GM10266 (cell line): ENCODE measurements around the gene SMYD2.

Experiments
- DNase-seq: peaks from one replicate; pipeline ENCODE4 v3.0.0; 2012; ENCODE audit errors: extremely low spot score
- CTCF ChIP-seq: IDR thresholded peaks from 2 replicates; pipeline ENCODE4 v1.5.1; 2012; ENCODE audit warnings: mild to moderate bottlenecking, low read depth; ENCODE audit not compliant: control insufficient read depth, insufficient read depth; ENCODE audit errors: missing control alignments

SMYD2 gene

GRCh38 chr1:214331180-214331579 lies 50.2 kb downstream of the SMYD2 start:
- no peak for DNase-seq
- no peak for TF ChIP-seq CTCF

GRCh38 chr1:214331827-214332423 lies 51.0 kb downstream of the SMYD2 start:
- peak; percentile 84 for TF ChIP-seq CTCF

GRCh38 chr1:214332946-214333798 lies 52.2 kb downstream of the SMYD2 start:
- TF ChIP-seq CTCF, result peak; percentile 79
- DNase-seq, result peak; percentile 35

More at GRCh38 chr1:214331827-214332423, 51.0 kb downstream of the SMYD2 start:
- peak; percentile 58 for DNase-seq

- no peak for TF ChIP-seq CTCF
- no peak for DNase-seq
These were observed 54.6 kb downstream of the SMYD2 start for GRCh38 chr1:214335567-214335966.

- DNase-seq, result no peak
- TF ChIP-seq CTCF, result no peak
These were observed 56.1 kb downstream of the SMYD2 start for GRCh38 chr1:214337015-214337414.

- TF ChIP-seq CTCF, result no peak
- DNase-seq, result no peak
These were observed 56.6 kb downstream of the SMYD2 start for GRCh38 chr1:214337511-214337910.

GRCh38 chr1:214338212-214338611 lies 57.3 kb downstream of the SMYD2 start:
- DNase-seq, result no peak
- TF ChIP-seq CTCF, result no peak
